GM12878 (cell line): Measurements from ENCODE around the gene COX4I2. TPM values are rescaled to one million over a fixed set of nuclear protein-coding genes. Genes with fewer than 3 reads are reported as not detected.

Experiments
- ATAC-seq: fragments of 200-7000 bp; cut with Tn5 transposase; 3 replicates; pipeline ENCODE4 v1.9.1; 2020; ENCODE audit warnings: mild to moderate bottlenecking, moderate library complexity
- BruUV-seq: library from RNA; stranded (reverse); fragments of 400-500 nt; replicated peaks from 2 replicates; lab custom pipeline; 2021; lab: Mats Ljungman, UMichigan
- CTCF ChIA-PET: fragments of 300-600 bp; sonication (Branson Sonifier 250); formaldehyde crosslinking; extraction: SDS; loops from one replicate; lab custom pipeline; 2021; ENCODE audit warnings: inconsistent platforms; lab: Yijun Ruan, JAX
- POLR2A ChIA-PET: fragments of 350-600 bp; formaldehyde crosslinking; extraction: SDS; loops from one replicate; lab custom pipeline; 2021; ENCODE audit warnings: inconsistent platforms; lab: Charles Lee
- RAD21 ChIA-PET: fragments of 300-600 bp; sonication (Branson Sonifier 250); formaldehyde crosslinking; loops from one replicate; lab custom pipeline; 2023; ENCODE audit warnings: antibody characterized with exemption; ENCODE audit not compliant: unreplicated experiment; lab: Charles Lee
- SMC1A ChIA-PET: fragments of 300-600 bp; sonication (Branson Sonifier 250); formaldehyde crosslinking; loops from one replicate; lab custom pipeline; 2023; ENCODE audit not compliant: unreplicated experiment, uncharacterized antibody; lab: Charles Lee
- DNase-seq: peaks from one replicate; pipeline ENCODE4 v3.0.0-alpha.2; 2011; ENCODE audit warnings: low read depth, low spot score
- FAIRE-seq: peaks from 3 replicates; lab custom pipeline; 2011; peaks lifted over from hg19 to GRCh38; lab: Jason Lieb, UNC
- H2AFZ ChIP-seq: 2 replicates; pipeline ENCODE4 v1.6.0; 2011; ENCODE audit warnings: low read depth, low read length, control low read depth; ENCODE audit not compliant: control insufficient read depth
- H3K27ac ChIP-seq: 2 replicates; pipeline ENCODE4 v1.5.1; 2011; ENCODE audit warnings: control low read depth; ENCODE audit not compliant: control insufficient read depth, insufficient read depth
- H3K27me3 ChIP-seq, 2 experiments: replicated peaks in 1 of 2; 2 replicates each; pipeline versions ENCODE4 v1.6.0 to v1.6.1; 2011; ENCODE audit warnings: low read length in 1 of 2; ENCODE audit not compliant: control insufficient read depth in 2 of 2, insufficient read depth in 2 of 2
- H3K36me3 ChIP-seq, 2 experiments: 2 replicates each; pipeline ENCODE4 v1.5.1; 2011; ENCODE audit warnings: low read length in 1 of 2; ENCODE audit not compliant: control insufficient read depth in 2 of 2, insufficient read depth in 2 of 2
- H3K4me1 ChIP-seq: 2 replicates; pipeline ENCODE4 v1.6.1; 2011; ENCODE audit warnings: mild to moderate bottlenecking, low read length, moderate library complexity, mixed read lengths; ENCODE audit not compliant: control insufficient read depth, insufficient read depth
- H3K4me2 ChIP-seq: 2 replicates; pipeline ENCODE4 v1.6.0; 2011; ENCODE audit warnings: control low read depth; ENCODE audit not compliant: control insufficient read depth, insufficient read depth
- H3K4me3 ChIP-seq: fragments of 200-600 bp; sonication (generic); 2 replicates; pipeline ENCODE4 v1.5.1; 2016
- H3K79me2 ChIP-seq: 2 replicates; pipeline ENCODE4 v1.6.0; 2011; ENCODE audit warnings: low read length; ENCODE audit not compliant: control insufficient read depth, insufficient read depth
- H3K9ac ChIP-seq: 2 replicates; pipeline ENCODE4 v1.8.0; 2011; ENCODE audit warnings: low read length, control low read depth, mixed read lengths; ENCODE audit not compliant: control insufficient read depth, insufficient read depth
- H3K9me3 ChIP-seq: replicated peaks from 3 replicates; pipeline ENCODE4 v1.5.1; 2011; ENCODE audit warnings: mild to moderate bottlenecking, low read length; ENCODE audit not compliant: control insufficient read depth, insufficient read depth
- H4K20me1 ChIP-seq: 2 replicates; pipeline ENCODE4 v1.6.0; 2011; ENCODE audit not compliant: control insufficient read depth, insufficient read depth
- BHLHE40 ChIP-seq, 2 experiments: fragments of 450-650 bp in 1 of 2; IDR thresholded peaks; 2 replicates each; pipeline ENCODE4 v1.6.1; 2011 to 2017; ENCODE audit warnings: low read depth in 2 of 2, borderline replicate concordance in 1 of 2, improper control_type of control experiment in 1 of 2, low read length in 1 of 2, mild to moderate bottlenecking in 1 of 2
- BRCA1 ChIP-seq: IDR thresholded peaks from 2 replicates; pipeline ENCODE4 v1.6.1; 2011; ENCODE audit warnings: low read depth, low read length, improper control_type of control experiment
- CBX5 ChIP-seq: sonication (generic); IDR thresholded peaks from 2 replicates; pipeline ENCODE4 v1.6.1; 2016; ENCODE audit warnings: low read depth, moderate library complexity, mild to moderate bottlenecking, inconsistent platforms
- DPF2 ChIP-seq: fragments of 450-650 bp; IDR thresholded peaks from 2 replicates; pipeline ENCODE4 v1.6.1; 2017; ENCODE audit warnings: mild to moderate bottlenecking
- EZH2 ChIP-seq: IDR thresholded peaks from 2 replicates; pipeline ENCODE4 v1.6.1; 2012; ENCODE audit warnings: low read depth, mild to moderate bottlenecking, control low read depth, inconsistent platforms, low read length, borderline replicate concordance; ENCODE audit not compliant: control insufficient read depth
- MXI1 ChIP-seq: fragments of 150-350 bp; IDR thresholded peaks from 2 replicates; pipeline ENCODE4 v1.6.1; 2011; ENCODE audit warnings: low read depth, mild to moderate bottlenecking, inconsistent platforms, low read length, improper control_type of control experiment
- NR2F1 ChIP-seq: fragments of 450-650 bp; conservative IDR thresholded peaks from 2 replicates; pipeline ENCODE4 v1.6.1; 2017; ENCODE audit warnings: mild to moderate bottlenecking
- RFX5 ChIP-seq: IDR thresholded peaks from 2 replicates; pipeline ENCODE4 v1.6.1; 2011; ENCODE audit warnings: low read depth, low read length, improper control_type of control experiment
- TBL1XR1 ChIP-seq: IDR thresholded peaks from 2 replicates; pipeline ENCODE4 v1.6.1; 2012; ENCODE audit warnings: low read depth, low read length, improper control_type of control experiment
- WGBS: methylation state at CpG from one replicate; pipeline ENCODE4 v1.1.6; 2016; ENCODE audit warnings: low lambda C conversion rate; ENCODE audit not compliant: insufficient replicate concordance, insufficient coverage; ENCODE audit errors: missing lambda C conversion rate; 5-methylcytosine and 5-hydroxymethylcytosine counted together
- in situ Hi-C: fragments of 300-500 bp; cut with MboI; formaldehyde crosslinking; loops from 9 replicates; pipeline ENCODE4 v1.14.3; 2018; ENCODE audit warnings: mixed read lengths
- intact Hi-C: fragments of 100-400 bp; cut with micrococcal nuclease; formaldehyde crosslinking; loops from one replicate; pipeline ENCODE4 v1.14.2; 2022; ENCODE audit not compliant: unreplicated experiment
- polyA plus RNA-seq, 11 experiments: library from polyadenylated mRNA; depleted of rRNA in 4 of 11; unstranded in 6 of 11; stranded (reverse) in 5 of 11; fragments of >200 nt; fragmentation: Nextera tagmentation in 4 of 11; fragmentation: Illumina TruSeq in 1 of 11; extraction: Ambion mirVana in 4 of 11; extraction: Trizol in 1 of 11; gene quantifications; 1 replicate in 1 of 11; 2 replicates in 10 of 11; pipeline versions ENCODE4 v1.2.1 to v1.2.3, GENCODE V29; 2011 to 2016; ENCODE audit warnings: inconsistent platforms in 2 of 11, missing spikeins in 2 of 11, low read depth in 1 of 11
- total RNA-seq, 4 experiments: library from RNA; depleted of rRNA in 3 of 4; stranded (reverse); fragments of >200 nt in 3 of 4; fragmentation: Illumina TruSeq in 1 of 4; extraction: Trizol in 1 of 4; gene quantifications; 2 replicates each; pipeline versions ENCODE4 v1.2.1 to v1.2.3, GENCODE V29; 2013 to 2021
- TF ChIP-seq, protein P1 (sequence below): fragments of 450-650 bp; IDR thresholded peaks from 2 replicates; pipeline ENCODE4 v1.6.1; 2017; ENCODE audit warnings: mild to moderate bottlenecking, low read depth, inconsistent platforms; ENCODE audit not compliant: poor library complexity, severe bottlenecking
- TF ChIP-seq, protein P2 (sequence below): fragments of 450-650 bp; IDR thresholded peaks from 2 replicates; pipeline ENCODE4 v1.6.1; 2017; ENCODE audit warnings: mild to moderate bottlenecking, moderate library complexity

Gene COX4I2
- total and polyA plus RNA-seq, 10 of the 15 experiments (the other 5 are each of a cell fraction or from before 2014, with no cell fraction given): not detected

DNA sequence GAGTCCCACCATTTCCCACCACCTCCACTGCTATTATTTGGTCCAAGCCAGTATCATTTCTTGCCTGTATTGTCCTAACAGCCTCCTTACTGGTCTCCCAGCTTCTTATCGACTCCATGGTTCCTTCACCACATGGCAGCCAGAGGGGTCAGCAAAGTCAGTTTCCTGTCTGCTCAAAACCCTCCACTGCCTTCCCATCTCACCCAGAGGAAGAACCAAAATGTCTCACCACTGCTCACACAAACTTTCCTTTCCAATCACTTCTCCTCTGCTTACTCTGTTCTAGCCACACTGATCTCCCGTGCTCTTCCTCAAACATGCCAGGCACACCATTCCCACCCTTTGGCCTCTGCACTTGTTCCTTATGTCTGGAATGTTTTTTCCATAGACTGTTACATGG is 45.2 kb downstream of the COX4I2 start:
- Histone ChIP-seq H3K27me3 (no peaks in the 10 kb centered on the region), H3K79me2 (peaks cover 30% of the 10 kb centered on the region), H3K27ac (no peak overlapping the region), H3K9me3 (no peaks in the 10 kb centered on the region), H4K20me1 (no peaks in the 10 kb centered on the region)
- no TSS peak for BruUV-seq
- intact Hi-C loops (no loop called here), in situ Hi-C loops (no loop called here)
- FAIRE-seq: no peak
- ChIA-PET SMC1A (interaction anchor here (0.7 to 5.9 kb wide), 4 partner anchors 8 to 37 kb away, joined by 3 to 146 read pairs (median 28); partner anchors contain the start of gene BCL2L1), POLR2A (interaction anchor here (1.6 kb wide), 3 partner anchors 11 to 40 kb away, joined by 6 read pairs; partner anchors contain the start of gene BCL2L1), CTCF (interaction anchor here (1.0 to 7.8 kb wide), 3 partner anchors 9 to 38 kb away, joined by 3 to 141 read pairs (median 52); partner anchors contain the start of gene BCL2L1)
- TF ChIP-seq, protein P1, sequence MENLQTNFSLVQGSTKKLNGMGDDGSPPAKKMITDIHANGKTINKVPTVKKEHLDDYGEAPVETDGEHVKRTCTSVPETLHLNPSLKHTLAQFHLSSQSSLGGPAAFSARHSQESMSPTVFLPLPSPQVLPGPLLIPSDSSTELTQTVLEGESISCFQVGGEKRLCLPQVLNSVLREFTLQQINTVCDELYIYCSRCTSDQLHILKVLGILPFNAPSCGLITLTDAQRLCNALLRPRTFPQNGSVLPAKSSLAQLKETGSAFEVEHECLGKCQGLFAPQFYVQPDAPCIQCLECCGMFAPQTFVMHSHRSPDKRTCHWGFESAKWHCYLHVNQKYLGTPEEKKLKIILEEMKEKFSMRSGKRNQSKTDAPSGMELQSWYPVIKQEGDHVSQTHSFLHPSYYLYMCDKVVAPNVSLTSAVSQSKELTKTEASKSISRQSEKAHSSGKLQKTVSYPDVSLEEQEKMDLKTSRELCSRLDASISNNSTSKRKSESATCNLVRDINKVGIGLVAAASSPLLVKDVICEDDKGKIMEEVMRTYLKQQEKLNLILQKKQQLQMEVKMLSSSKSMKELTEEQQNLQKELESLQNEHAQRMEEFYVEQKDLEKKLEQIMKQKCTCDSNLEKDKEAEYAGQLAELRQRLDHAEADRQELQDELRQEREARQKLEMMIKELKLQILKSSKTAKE: no peak
- TF ChIP-seq DPF2: no peak
- TF ChIP-seq BRCA1: no peak
- TF ChIP-seq RFX5: no peak
- TF ChIP-seq TBL1XR1: no peak
- TF ChIP-seq MXI1: no peak
- TF ChIP-seq, protein P2, sequence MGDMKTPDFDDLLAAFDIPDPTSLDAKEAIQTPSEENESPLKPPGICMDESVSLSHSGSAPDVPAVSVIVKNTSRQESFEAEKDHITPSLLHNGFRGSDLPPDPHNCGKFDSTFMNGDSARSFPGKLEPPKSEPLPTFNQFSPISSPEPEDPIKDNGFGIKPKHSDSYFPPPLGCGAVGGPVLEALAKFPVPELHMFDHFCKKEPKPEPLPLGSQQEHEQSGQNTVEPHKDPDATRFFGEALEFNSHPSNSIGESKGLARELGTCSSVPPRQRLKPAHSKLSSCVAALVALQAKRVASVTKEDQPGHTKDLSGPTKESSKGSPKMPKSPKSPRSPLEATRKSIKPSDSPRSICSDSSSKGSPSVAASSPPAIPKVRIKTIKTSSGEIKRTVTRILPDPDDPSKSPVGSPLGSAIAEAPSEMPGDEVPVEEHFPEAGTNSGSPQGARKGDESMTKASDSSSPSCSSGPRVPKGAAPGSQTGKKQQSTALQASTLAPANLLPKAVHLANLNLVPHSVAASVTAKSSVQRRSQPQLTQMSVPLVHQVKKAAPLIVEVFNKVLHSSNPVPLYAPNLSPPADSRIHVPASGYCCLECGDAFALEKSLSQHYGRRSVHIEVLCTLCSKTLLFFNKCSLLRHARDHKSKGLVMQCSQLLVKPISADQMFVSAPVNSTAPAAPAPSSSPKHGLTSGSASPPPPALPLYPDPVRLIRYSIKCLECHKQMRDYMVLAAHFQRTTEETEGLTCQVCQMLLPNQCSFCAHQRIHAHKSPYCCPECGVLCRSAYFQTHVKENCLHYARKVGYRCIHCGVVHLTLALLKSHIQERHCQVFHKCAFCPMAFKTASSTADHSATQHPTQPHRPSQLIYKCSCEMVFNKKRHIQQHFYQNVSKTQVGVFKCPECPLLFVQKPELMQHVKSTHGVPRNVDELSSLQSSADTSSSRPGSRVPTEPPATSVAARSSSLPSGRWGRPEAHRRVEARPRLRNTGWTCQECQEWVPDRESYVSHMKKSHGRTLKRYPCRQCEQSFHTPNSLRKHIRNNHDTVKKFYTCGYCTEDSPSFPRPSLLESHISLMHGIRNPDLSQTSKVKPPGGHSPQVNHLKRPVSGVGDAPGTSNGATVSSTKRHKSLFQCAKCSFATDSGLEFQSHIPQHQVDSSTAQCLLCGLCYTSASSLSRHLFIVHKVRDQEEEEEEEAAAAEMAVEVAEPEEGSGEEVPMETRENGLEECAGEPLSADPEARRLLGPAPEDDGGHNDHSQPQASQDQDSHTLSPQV: no peak
- TF ChIP-seq EZH2: no peak
- no peak for TF ChIP-seq CBX5
- TF ChIP-seq NR2F1: no peak
- no peak for TF ChIP-seq BHLHE40 (IDR thresholded peaks at IDR 0.05; ENCODE audit: borderline replicate concordance in 1 of 2, low read depth in 2 of 2, low read length in 1 of 2)
- TF ChIP-seq, all 136 proteins: peak for 0
- Histone ChIP-seq H2AFZ (no peak overlapping the region), H3K36me3 (peaks cover 5 to 21% of the 10 kb centered on the region in 2 experiments), H3K4me2 (no peak overlapping the region), H3K4me1 (peaks cover 32% of the 10 kb centered on the region), H3K9ac (no peak overlapping the region), H3K4me3 (no peak overlapping the region)
- WGBS: 97% methylated on average over 2 of the region's 2 CpGs
- ATAC-seq: no peak
- DNase-seq: no peak
- RAD21 ChIA-PET: interaction anchor here (1.4 to 1.9 kb wide), 3 partner anchors 21 to 41 kb away, joined by 4 to 5 read pairs (median 4); no protein-coding TSS in a partner anchor
